ENCODE results near the gene RTN4RL1. TPM values are rescaled to one million over a fixed set of nuclear protein-coding genes. Genes with fewer than 3 reads are reported as not detected.
A peak's percentile ranks its signal among the peaks of the same experiment; 100 is the strongest.

Gene RTN4RL1
- total and polyA plus RNA-seq, 2 donors, result 1.3 to 4.5 TPM

DNA sequence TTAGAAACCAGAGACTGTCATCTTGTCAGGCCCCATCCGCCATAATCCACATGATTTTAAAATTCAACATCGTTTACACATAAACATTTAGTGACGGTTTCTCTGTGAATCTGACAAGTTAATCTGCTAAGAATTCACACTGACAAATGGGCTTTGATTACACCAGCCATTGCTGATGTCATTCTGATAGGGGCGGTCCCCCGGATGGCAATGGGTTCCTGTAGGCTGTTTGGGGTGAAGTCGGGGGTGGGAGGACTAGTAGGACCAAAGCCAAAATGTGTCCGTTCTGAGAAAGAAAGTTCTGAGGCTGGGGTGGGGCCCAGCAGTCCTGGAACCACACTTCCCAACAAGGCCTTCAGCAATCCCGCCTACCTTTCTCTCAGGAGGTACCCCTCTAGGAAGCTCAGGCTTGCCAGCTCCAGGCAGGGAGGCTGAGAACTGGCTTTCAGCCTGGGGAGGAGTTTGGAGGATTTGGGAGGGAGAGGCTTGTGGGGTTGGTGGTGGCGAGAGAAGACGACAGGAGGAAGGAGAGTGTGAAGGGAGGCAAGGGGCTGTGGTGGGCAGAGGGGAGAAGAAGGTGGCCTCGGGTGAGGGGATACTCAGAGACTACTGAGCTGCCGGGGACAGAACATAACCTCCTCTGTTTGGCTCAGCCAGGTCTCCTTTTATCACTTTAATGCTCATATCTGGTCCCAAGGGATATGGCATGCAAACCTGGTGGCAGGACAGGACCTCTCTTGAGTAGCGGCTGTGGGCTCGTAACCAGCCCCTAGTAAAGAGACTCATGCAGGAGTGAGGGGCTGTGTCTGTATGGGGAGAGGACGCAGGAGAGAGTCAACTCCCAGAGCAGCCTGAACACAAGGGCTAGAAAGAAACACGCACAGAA, 38.4 kb upstream of the RTN4RL1 start:
- Histone ChIP-seq H3K4me3 (ENCODE audit: low read depth, low read length) (no peak overlapping the region), H3K4me1 (ENCODE audit: insufficient read depth) (no peaks in the 10 kb centered on the region), H3K36me3 (ENCODE audit: insufficient read depth) (no peaks in the 10 kb centered on the region), H3K27ac (ENCODE audit: low read depth) (peak overlapping the region; percentile 73)
- no peak for DNase-seq (ENCODE audit: extremely low spot score)
- WGBS, result 40% methylated on average over 16 of the region's 16 CpGs

DNA sequence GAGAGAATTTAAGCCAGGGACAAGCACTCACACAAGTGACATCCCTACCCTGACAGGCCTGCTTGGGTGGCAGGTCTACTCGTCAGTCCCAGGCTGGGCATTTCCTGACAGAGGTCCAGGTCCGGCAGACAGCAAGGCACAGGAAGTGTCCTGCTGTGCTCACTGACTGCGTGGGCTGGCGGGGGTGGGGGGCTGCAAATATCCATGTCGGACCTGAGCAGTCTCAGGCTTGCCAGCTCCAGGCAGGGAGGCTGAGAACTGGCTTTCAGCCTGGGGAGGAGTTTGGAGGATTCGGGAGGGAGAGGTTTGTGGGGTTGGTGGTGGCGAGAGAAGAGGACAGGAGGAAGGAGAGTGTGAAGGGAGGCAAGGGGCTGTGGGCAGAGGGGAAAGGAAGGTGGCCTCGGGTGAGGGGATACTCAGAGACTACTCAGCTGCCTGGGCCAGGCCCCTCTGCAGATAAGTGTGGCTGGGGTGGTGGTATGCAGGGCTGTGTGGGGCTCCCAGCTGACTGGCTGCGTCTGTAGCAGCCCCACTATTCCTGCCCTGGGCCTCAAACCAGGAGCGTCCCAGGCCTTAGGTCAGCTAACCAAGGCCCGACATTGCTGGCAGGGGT, 37.5 kb upstream of the RTN4RL1 start:
- 25% methylated on average over 11 of the region's 11 CpGs for WGBS
- no peak overlapping the region for H3K4me3 ChIP-seq (ENCODE audit: low read depth, low read length)
- peak overlapping the region; percentile 86 for H3K27ac ChIP-seq (ENCODE audit: low read depth)
- DNase-seq (ENCODE audit: extremely low spot score), result no peak
- no peaks in the 10 kb centered on the region for H3K36me3 ChIP-seq (ENCODE audit: insufficient read depth)
- H3K4me1 ChIP-seq (ENCODE audit: insufficient read depth), result no peaks in the 10 kb centered on the region

DNA sequence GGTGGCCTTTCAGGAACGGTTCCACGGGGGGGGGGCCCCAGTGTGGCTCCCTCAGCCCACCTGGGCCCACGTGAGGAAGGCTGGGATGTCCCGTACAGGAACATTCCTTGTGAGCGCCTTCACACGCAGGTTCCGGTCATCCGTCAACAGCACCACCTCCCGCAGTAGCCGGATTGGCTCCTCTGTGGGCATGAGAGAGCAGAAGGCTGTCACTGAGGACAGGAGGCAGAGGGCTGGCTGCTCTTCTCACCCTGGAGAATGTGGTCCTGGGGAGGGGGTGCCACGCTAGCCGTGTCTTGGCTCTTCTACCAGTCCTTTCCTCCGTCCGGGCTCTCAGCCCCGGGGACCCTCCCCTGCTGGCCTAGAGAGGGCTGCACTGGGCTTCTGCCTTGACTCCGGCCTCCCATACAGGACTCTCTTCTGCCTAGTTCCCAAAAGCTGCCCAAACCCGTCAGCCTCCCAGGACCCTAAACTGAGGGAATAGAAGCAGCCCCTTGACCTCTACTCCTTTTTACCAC, 36.4 kb upstream of the RTN4RL1 start:
- Histone ChIP-seq H3K27ac (ENCODE audit: low read depth) (peak overlapping the region; percentile 65), H3K4me3 (ENCODE audit: low read depth, low read length) (no peak overlapping the region)
- no peak for DNase-seq (ENCODE audit: extremely low spot score)

DNA sequence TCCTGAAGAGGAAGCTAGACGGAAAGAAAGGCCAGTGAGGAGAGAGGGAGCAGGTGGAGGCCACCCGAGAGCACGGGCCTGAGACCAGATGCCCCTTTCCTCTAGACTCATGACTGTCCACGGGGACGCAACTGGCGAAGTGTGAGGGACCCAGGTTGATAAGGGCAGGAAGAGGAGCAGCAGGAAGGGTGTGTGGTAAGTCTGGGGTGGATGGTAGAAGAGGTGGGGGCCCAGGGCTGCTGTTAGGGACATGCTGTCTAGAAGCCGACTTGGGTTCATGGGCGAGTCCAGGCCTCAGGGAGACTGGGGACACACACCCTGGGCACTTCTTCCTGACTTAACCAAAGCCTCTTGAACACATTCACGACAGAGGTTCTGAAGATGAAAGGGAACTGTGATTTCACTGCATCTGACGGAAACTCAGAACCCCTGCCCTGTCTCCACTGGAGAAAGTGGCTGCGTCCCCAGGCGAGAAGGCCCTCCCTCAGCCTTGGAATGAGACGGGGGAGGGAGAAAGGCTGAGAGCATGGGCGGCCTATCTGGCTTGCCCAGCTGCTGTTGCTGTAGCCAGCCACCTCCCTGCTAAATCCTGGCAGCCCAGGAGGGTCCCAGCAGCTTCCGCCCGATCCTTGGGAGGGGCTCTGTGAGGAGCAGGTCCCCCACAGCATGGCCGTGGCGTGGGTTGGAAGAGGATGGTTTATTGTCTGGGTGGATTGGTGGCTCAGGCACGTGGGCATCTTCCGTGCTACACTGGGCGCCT, 35.7 kb upstream of the RTN4RL1 start:
- 37% methylated on average over 21 of the region's 21 CpGs for WGBS
- H3K27ac ChIP-seq (ENCODE audit: low read depth), result peak overlapping the region; percentile 65
- no peak for DNase-seq (ENCODE audit: extremely low spot score)
- H3K4me1 ChIP-seq (ENCODE audit: insufficient read depth), result peaks cover 2% of the 10 kb centered on the region
- no peak overlapping the region for H3K4me3 ChIP-seq (ENCODE audit: low read depth, low read length)
- no peaks in the 10 kb centered on the region for H3K36me3 ChIP-seq (ENCODE audit: insufficient read depth)

More for the DNA sequence above, 36.4 kb upstream of the RTN4RL1 start:
- Histone ChIP-seq H3K36me3 (ENCODE audit: insufficient read depth) (no peaks in the 10 kb centered on the region), H3K4me1 (ENCODE audit: insufficient read depth) (peaks cover 2% of the 10 kb centered on the region)
- 55% methylated on average over 17 of the region's 17 CpGs for WGBS

DNA sequence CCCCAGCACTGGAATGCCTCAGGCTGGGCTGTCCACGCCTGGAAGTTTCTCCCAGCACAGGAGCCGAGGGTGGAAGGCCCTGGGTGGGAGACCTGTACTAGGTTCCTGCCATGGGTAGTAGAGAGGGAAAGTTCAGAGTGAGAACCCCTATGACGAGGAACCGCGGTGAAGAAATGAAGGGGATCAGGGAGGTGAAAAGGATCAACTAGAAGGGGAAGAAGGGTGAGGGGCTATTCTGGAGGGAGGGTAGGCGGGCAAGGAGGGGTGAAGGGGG, 35.2 kb upstream of the RTN4RL1 start:
- Histone ChIP-seq H3K4me3 (ENCODE audit: low read depth, low read length) (no peak overlapping the region), H3K36me3 (ENCODE audit: insufficient read depth) (no peaks in the 10 kb centered on the region), H3K4me1 (ENCODE audit: insufficient read depth) (peaks cover 2% of the 10 kb centered on the region), H3K27ac (ENCODE audit: low read depth) (peak overlapping the region; percentile 65)
- 69% methylated on average over 6 of the region's 6 CpGs for WGBS
- DNase-seq (ENCODE audit: extremely low spot score), result no peak

DNA sequence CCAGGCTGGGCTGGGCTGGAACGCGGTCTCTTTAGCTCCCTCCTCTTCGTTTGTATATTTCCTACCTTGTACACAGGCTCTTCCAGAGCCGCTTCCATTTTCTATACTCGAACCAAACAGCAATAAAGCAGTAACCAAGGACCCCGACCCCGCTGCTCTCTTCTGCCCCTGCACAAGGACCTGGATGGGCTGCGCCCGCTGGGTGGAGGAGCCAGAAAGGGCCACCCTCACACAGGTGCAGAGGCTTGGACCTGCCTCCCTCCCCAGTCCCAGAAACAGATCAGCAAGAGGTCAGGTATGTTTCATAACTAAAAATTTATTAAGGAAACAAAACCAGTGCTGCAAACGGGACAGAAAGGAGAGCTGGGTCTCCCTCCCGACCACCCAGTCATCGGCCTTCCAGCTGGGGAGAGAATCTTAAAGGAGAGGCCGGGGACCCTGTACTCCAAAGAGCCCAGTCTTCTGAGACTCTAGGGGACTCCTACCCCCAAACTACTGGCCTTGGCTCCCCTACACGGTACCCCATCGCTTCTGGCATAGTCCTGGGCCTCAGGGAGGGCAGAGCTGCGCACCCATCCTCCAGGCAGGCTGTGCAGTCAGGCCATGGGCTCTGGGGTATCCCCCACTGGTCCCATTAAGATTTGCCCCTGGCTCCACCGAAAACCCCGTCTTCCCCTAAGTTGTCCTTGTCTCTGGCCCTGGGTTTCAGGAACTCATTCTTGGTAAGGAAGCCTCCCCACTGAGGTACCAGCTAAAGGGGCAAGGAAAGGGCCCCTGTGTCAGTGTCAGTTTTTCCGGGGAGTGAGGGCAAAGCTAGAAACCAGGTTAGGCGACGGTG, 34.6 kb upstream of the RTN4RL1 start:
- peak overlapping the region; percentile 65 for H3K27ac ChIP-seq (ENCODE audit: low read depth)
- 57% methylated on average over 21 of the region's 21 CpGs for WGBS
- peaks cover 2% of the 10 kb centered on the region for H3K4me1 ChIP-seq (ENCODE audit: insufficient read depth)
- H3K36me3 ChIP-seq (ENCODE audit: insufficient read depth), result no peaks in the 10 kb centered on the region
- no peak overlapping the region for H3K4me3 ChIP-seq (ENCODE audit: low read depth, low read length)
- DNase-seq (ENCODE audit: extremely low spot score), result no peak

DNA sequence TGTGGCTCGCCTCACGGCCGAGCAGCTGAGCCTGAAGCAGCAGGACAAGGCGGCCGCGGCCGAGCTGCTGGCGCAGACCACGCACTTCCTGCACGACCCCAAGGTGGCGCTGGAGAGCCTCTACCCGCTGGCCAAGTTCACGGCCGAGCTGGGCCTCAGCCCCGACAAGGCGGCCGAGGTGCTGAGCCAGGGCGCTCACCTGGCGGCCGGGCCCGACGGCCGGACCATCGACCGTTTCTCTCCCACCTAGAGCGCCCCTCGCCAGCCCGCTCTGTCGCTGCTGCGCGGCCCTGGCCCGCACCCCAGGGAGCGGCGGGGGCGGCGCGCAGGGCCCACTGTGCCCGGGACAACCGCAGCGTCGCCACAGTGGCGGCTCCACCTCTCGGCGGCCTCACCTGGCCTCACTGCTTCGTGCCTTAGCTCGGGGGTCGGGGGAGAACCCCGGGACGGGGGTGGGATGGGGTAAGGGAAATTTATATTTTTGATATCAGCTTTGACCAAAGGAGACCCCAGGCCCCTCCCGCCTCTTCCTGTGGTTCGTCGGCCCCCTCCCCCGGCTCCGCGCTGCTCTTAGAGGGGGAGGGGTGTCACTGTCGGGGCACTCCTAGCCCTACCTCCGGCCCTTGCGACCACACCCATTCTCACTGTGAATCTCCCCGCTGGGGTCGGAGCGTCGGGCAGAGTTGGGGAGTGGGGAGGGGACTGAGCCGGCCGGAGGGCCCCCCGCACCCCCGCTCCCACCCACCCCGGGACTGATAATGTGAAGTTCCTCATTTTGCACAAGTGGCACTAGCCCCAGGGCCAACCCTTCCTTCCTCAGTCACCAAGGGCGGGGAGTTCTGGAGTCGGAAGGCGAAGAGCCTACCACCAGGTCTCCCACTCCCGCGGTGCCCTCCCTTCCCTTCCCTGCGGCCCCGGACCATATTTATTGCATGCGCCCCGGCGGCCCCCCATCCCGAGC, 33.7 kb upstream of the RTN4RL1 start:
- Histone ChIP-seq H3K27ac (ENCODE audit: low read depth) (peak overlapping the region; percentile 76), H3K4me3 (ENCODE audit: low read depth, low read length) (peak overlapping the region; percentile 15), H3K4me1 (ENCODE audit: insufficient read depth) (peaks cover 2% of the 10 kb centered on the region), H3K36me3 (ENCODE audit: insufficient read depth) (no peaks in the 10 kb centered on the region)
- 24% methylated on average over 78 of the region's 78 CpGs for WGBS
- no peak for DNase-seq (ENCODE audit: extremely low spot score)

DNA sequence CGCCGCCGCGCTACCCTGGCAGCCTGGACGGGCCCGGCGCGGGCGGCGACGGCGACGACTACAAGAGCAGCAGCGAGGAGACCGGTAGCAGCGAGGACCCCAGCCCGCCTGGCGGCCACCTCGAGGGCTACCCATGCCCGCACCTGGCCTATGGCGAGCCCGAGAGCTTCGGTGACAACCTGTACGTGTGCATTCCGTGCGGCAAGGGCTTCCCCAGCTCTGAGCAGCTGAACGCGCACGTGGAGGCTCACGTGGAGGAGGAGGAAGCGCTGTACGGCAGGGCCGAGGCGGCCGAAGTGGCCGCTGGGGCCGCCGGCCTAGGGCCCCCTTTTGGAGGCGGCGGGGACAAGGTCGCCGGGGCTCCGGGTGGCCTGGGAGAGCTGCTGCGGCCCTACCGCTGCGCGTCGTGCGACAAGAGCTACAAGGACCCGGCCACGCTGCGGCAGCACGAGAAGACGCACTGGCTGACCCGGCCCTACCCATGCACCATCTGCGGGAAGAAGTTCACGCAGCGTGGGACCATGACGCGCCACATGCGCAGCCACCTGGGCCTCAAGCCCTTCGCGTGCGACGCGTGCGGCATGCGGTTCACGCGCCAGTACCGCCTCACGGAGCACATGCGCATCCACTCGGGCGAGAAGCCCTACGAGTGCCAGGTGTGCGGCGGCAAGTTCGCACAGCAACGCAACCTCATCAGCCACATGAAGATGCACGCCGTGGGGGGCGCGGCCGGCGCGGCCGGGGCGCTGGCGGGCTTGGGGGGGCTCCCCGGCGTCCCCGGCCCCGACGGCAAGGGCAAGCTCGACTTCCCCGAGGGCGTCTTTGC, 32.8 kb upstream of the RTN4RL1 start:
- H3K4me1 ChIP-seq (ENCODE audit: insufficient read depth), result peaks cover 2% of the 10 kb centered on the region
- H3K36me3 ChIP-seq (ENCODE audit: insufficient read depth), result no peaks in the 10 kb centered on the region
- WGBS, result 38% methylated on average over 98 of the region's 98 CpGs
- H3K27ac ChIP-seq (ENCODE audit: low read depth), result peak overlapping the region; percentile 76
- no peak for DNase-seq (ENCODE audit: extremely low spot score)
- peak overlapping the region; percentile 54 for H3K4me3 ChIP-seq (ENCODE audit: low read depth, low read length)

DNA sequence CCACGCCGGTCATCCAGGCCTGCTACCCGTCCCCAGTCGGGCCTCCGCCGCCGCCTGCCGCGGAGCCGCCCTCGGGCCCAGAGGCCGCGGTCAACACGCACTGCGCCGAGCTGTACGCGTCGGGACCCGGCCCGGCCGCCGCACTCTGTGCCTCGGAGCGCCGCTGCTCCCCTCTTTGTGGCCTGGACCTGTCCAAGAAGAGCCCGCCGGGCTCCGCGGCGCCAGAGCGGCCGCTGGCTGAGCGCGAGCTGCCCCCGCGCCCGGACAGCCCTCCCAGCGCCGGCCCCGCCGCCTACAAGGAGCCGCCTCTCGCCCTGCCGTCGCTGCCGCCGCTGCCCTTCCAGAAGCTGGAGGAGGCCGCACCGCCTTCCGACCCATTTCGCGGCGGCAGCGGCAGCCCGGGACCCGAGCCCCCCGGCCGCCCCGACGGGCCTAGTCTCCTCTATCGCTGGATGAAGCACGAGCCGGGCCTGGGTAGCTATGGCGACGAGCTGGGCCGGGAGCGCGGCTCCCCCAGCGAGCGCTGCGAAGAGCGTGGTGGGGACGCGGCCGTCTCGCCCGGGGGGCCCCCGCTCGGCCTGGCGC, 32.1 kb upstream of the RTN4RL1 start:
- no peak for DNase-seq (ENCODE audit: extremely low spot score)
- Histone ChIP-seq H3K4me3 (ENCODE audit: low read depth, low read length) (peak overlapping the region; percentile 54), H3K4me1 (ENCODE audit: insufficient read depth) (peaks cover 2% of the 10 kb centered on the region), H3K27ac (ENCODE audit: low read depth) (peak overlapping the region; percentile 76), H3K36me3 (ENCODE audit: insufficient read depth) (no peaks in the 10 kb centered on the region)
- WGBS, result 16% methylated on average over 81 of the region's 81 CpGs

DNA sequence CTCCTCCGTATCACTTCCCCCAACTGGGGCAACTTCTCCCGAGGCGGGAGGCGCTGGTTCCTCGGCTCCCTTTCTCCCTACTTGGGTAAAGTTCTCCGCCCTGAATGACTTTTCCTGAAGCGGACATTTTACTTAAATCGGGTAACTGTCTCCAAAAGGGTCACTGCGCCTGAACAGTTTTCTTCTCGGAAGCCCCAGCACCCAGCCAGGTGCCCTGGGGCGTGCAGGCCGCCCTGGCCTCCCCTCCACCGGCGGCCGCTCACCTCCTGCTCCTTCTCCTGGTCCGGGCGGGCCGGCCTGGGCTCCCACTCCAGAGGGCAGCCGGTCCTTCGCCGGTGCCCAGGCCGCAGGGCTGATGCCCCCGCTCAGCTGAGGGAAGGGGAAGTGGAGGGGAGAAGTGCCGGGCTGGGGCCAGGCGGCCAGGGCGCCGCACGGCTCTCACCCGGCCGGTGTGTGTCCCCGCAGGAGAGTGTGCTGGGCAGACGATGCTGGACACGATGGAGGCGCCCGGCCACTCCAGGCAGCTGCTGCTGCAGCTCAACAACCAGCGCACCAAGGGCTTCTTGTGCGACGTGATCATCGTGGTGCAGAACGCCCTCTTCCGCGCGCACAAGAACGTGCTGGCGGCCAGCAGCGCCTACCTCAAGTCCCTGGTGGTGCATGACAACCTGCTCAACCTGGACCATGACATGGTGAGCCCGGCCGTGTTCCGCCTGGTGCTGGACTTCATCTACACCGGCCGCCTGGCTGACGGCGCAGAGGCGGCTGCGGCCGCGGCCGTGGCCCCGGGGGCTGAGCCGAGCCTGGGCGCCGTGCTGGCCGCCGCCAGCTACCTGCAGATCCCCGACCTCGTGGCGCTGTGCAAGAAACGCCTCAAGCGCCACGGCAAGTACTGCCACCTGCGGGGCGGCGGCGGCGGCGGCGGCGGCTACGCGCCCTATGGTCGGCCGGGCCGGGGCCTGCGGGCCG, 31.4 kb upstream of the RTN4RL1 start:
- peak overlapping the region; percentile 54 for H3K4me3 ChIP-seq (ENCODE audit: low read depth, low read length)

More for the DNA sequence above, 31.4 kb upstream of the RTN4RL1 start:
- H3K4me1 ChIP-seq (ENCODE audit: insufficient read depth), result peaks cover 2% of the 10 kb centered on the region
- 11% methylated on average over 85 of the region's 85 CpGs for WGBS
- peak overlapping the region; percentile 76 for H3K27ac ChIP-seq (ENCODE audit: low read depth)
- no peaks in the 10 kb centered on the region for H3K36me3 ChIP-seq (ENCODE audit: insufficient read depth)
- DNase-seq (ENCODE audit: extremely low spot score), result no peak
